Trophoblast cell (in vitro differentiated cells and primary cell): Measurements from ENCODE around the gene CRK.
A peak's percentile ranks its signal among the peaks of the same experiment; 100 is the strongest.

ENCODE experiments used
- DNase-seq, 2 donors: peaks; one replicate each; pipeline ENCODE4 v3.0.0-alpha.2; 2016
- H2AFZ ChIP-seq: 2 replicates; pipeline ENCODE4 v1.6.1; 2013; ENCODE audit warnings: low read length, moderate library complexity, mild to moderate bottlenecking; ENCODE audit not compliant: insufficient read depth, poor library complexity
- H2AK5ac ChIP-seq: 2 replicates; pipeline ENCODE4 v1.6.1; 2013; ENCODE audit warnings: mild to moderate bottlenecking, low read length
- H2BK120ac ChIP-seq: 2 replicates; pipeline ENCODE4 v1.6.1; 2013; ENCODE audit warnings: low read length, mild to moderate bottlenecking, moderate library complexity; ENCODE audit not compliant: insufficient read depth, poor library complexity
- H2BK12ac ChIP-seq: 2 replicates; pipeline ENCODE4 v1.6.1; 2013; ENCODE audit warnings: mild to moderate bottlenecking, low read length, moderate library complexity
- H2BK5ac ChIP-seq: 2 replicates; pipeline ENCODE4 v1.6.1; 2013; ENCODE audit warnings: low read length, low read depth, moderate library complexity, mild to moderate bottlenecking; ENCODE audit not compliant: poor library complexity
- H3K14ac ChIP-seq: 2 replicates; pipeline ENCODE4 v1.6.1; 2013; ENCODE audit warnings: mild to moderate bottlenecking, low read length
- H3K18ac ChIP-seq: 2 replicates; pipeline ENCODE4 v1.6.1; 2013; ENCODE audit warnings: mild to moderate bottlenecking, low read length
- H3K23ac ChIP-seq: 2 replicates; pipeline ENCODE4 v1.6.1; 2013; ENCODE audit warnings: low read length
- H3K27ac ChIP-seq: 2 replicates; pipeline ENCODE4 v1.5.1; 2013; ENCODE audit warnings: low read depth, mild to moderate bottlenecking, inconsistent platforms, low read length, moderate library complexity
- H3K27me3 ChIP-seq: 2 replicates; pipeline ENCODE4 v1.6.1; 2013; ENCODE audit warnings: inconsistent platforms, mild to moderate bottlenecking, low read length, moderate library complexity; ENCODE audit not compliant: insufficient read depth
- H3K36me3 ChIP-seq, 2 experiments: 1 replicate in 1 of 2; 2 replicates in 1 of 2; pipeline ENCODE4 v1.6.1; 2013; ENCODE audit warnings: low read length in 2 of 2, mild to moderate bottlenecking in 2 of 2, moderate library complexity in 1 of 2; ENCODE audit not compliant: insufficient read depth in 2 of 2, control insufficient read depth in 1 of 2
- H3K4ac ChIP-seq: 2 replicates; pipeline ENCODE4 v1.6.1; 2013; ENCODE audit warnings: low read depth, mild to moderate bottlenecking, low read length, moderate library complexity
- H3K4me1 ChIP-seq, 2 experiments: 1 replicate in 1 of 2; 2 replicates in 1 of 2; pipeline ENCODE4 v1.6.1; 2013; ENCODE audit warnings: low read length in 2 of 2, mild to moderate bottlenecking in 2 of 2, moderate library complexity in 1 of 2; ENCODE audit not compliant: insufficient read depth in 2 of 2, control insufficient read depth in 1 of 2
- H3K4me2 ChIP-seq: 2 replicates; pipeline ENCODE4 v1.6.1; 2013; ENCODE audit warnings: inconsistent platforms, mild to moderate bottlenecking, low read length, moderate library complexity
- H3K4me3 ChIP-seq: 2 replicates; pipeline ENCODE4 v1.5.1; 2013; ENCODE audit warnings: mild to moderate bottlenecking, low read depth, low read length, inconsistent platforms
- H3K79me1 ChIP-seq: one replicate; pipeline ENCODE4 v1.6.1; 2013; ENCODE audit warnings: low read length
- H3K79me2 ChIP-seq: 2 replicates; pipeline ENCODE4 v1.6.1; 2013; ENCODE audit warnings: low read length, mild to moderate bottlenecking; ENCODE audit not compliant: control insufficient read depth, insufficient read depth, poor library complexity
- H3K9ac ChIP-seq: 2 replicates; pipeline ENCODE4 v1.6.1; 2013; ENCODE audit warnings: mild to moderate bottlenecking, low read length
- H3K9me3 ChIP-seq: 2 replicates; pipeline ENCODE4 v1.6.1; 2013; ENCODE audit warnings: low read depth, mild to moderate bottlenecking, control low read depth, inconsistent platforms, low read length; ENCODE audit not compliant: insufficient read depth
- H4K12ac ChIP-seq: 2 replicates; pipeline ENCODE4 v1.6.1; 2013; ENCODE audit warnings: low read depth, mild to moderate bottlenecking, low read length, moderate library complexity
- H4K8ac ChIP-seq: 2 replicates; pipeline ENCODE4 v1.6.1; 2013; ENCODE audit warnings: low read depth, mild to moderate bottlenecking, low read length, moderate library complexity
- H4K91ac ChIP-seq: one replicate; pipeline ENCODE4 v1.6.1; 2013; ENCODE audit warnings: low read depth, mild to moderate bottlenecking, low read length, moderate library complexity
- WGBS: extraction: QIAGEN DNeasy Blood & Tissue Kit; methylation state at CpG from one replicate; pipeline ENCODE4 v1.1.7; 2013; ENCODE audit warnings: missing lambda C conversion rate; ENCODE audit not compliant: insufficient read length, insufficient coverage; ENCODE audit errors: extremely low coverage; 5-methylcytosine and 5-hydroxymethylcytosine counted together

CRK gene

GRCh38 chr17:1373707-1374237, 82.3 kb downstream of the CRK start:
- H3K23ac ChIP-seq: no peak overlapping the region
- no peak overlapping the region for H3K4me2 ChIP-seq
- H3K4me1 ChIP-seq: peaks cover 0 to 4% of the 10 kb centered on the region in 2 experiments
- H4K91ac ChIP-seq: no peak overlapping the region
- no peak overlapping the region for H3K4me3 ChIP-seq
- H3K27me3 ChIP-seq: no peaks in the 10 kb centered on the region
- no peak overlapping the region for H3K27ac ChIP-seq
- H3K18ac ChIP-seq: no peak overlapping the region
- WGBS: no CpG with 5 or more reads among the region's 9 CpGs
- no peak overlapping the region for H4K12ac ChIP-seq
- peak overlapping the region; percentile 29 for H3K4ac ChIP-seq
- peaks cover 2% of the 10 kb centered on the region for H3K9me3 ChIP-seq
- no peak overlapping the region for H2BK5ac ChIP-seq
- no peak overlapping the region for H2BK12ac ChIP-seq
- DNase-seq: no peak
- H3K9ac ChIP-seq: no peak overlapping the region
- no peak overlapping the region for H2AK5ac ChIP-seq
- H3K79me2 ChIP-seq: peaks cover 37% of the 10 kb centered on the region
- no peaks in the 10 kb centered on the region for H3K79me1 ChIP-seq
- no peak overlapping the region for H2BK120ac ChIP-seq
- H2AFZ ChIP-seq: no peak overlapping the region
- no peak overlapping the region for H4K8ac ChIP-seq
- H3K14ac ChIP-seq: no peak overlapping the region
- H3K36me3 ChIP-seq: peaks cover 7 to 13% of the 10 kb centered on the region in 2 experiments

GRCh38 chr17:1372618-1373017, 83.4 kb downstream of the CRK start:
- Histone ChIP-seq H3K9me3 (peaks cover 2% of the 10 kb centered on the region), H3K79me2 (peaks cover 35% of the 10 kb centered on the region), H3K14ac (no peak overlapping the region), H4K12ac (no peak overlapping the region), H3K79me1 (no peaks in the 10 kb centered on the region), H4K91ac (no peak overlapping the region), H2BK12ac (no peak overlapping the region), H2BK5ac (no peak overlapping the region), H3K4me1 (peaks cover 0 to 2% of the 10 kb centered on the region in 2 experiments), H3K4me3 (no peak overlapping the region), H3K4ac (peak overlapping the region; percentile 35), H3K18ac (no peak overlapping the region), H2AK5ac (no peak overlapping the region), H2AFZ (no peak overlapping the region), H3K23ac (no peak overlapping the region), H2BK120ac (no peak overlapping the region), H3K4me2 (no peak overlapping the region), H4K8ac (no peak overlapping the region), H3K27ac (no peak overlapping the region), H3K36me3 (peaks cover 4 to 16% of the 10 kb centered on the region in 2 experiments), H3K9ac (no peak overlapping the region), H3K27me3 (no peaks in the 10 kb centered on the region)
- no peak for DNase-seq
- WGBS: no CpG with 5 or more reads among the region's 7 CpGs

- H4K8ac ChIP-seq: no peak overlapping the region
- no peak for DNase-seq
- H3K9me3 ChIP-seq: peaks cover 2% of the 10 kb centered on the region
- H3K79me1 ChIP-seq: no peaks in the 10 kb centered on the region
- H3K14ac ChIP-seq: no peak overlapping the region
- no peak overlapping the region for H2BK120ac ChIP-seq
- H3K23ac ChIP-seq: no peak overlapping the region
- peaks cover 4 to 16% of the 10 kb centered on the region in 2 experiments for H3K36me3 ChIP-seq
- no peak overlapping the region for H2BK5ac ChIP-seq
- H2BK12ac ChIP-seq: no peak overlapping the region
- no peak overlapping the region for H4K12ac ChIP-seq
- H2AFZ ChIP-seq: no peak overlapping the region
- H3K4ac ChIP-seq: peak overlapping the region; percentile 35
- H3K4me1 ChIP-seq: peaks cover 0 to 5% of the 10 kb centered on the region in 2 experiments
- H3K18ac ChIP-seq: no peak overlapping the region
- H3K27me3 ChIP-seq: no peaks in the 10 kb centered on the region
- no peak overlapping the region for H3K27ac ChIP-seq
- WGBS: no CpG with 5 or more reads among the region's 17 CpGs
- H2AK5ac ChIP-seq: no peak overlapping the region
- no peak overlapping the region for H3K4me2 ChIP-seq
- H3K79me2 ChIP-seq: peaks cover 32% of the 10 kb centered on the region
- H3K9ac ChIP-seq: no peak overlapping the region
- no peak overlapping the region for H3K4me3 ChIP-seq
- no peak overlapping the region for H4K91ac ChIP-seq
These were observed 84.0 kb downstream of the CRK start for GRCh38 chr17:1371893-1372590.
